NT2/D1 (cell line): Measurements from ENCODE around the gene RHBDL3.
"Not testable (repeated sequence)": the region's sequence is repeated elsewhere in the genome, so short reads cannot be mapped to it uniquely, and the experiment has no call there.

ENCODE experiments used
- DNase-seq: peaks from one replicate; pipeline ENCODE4 v3.0.0-alpha.2; 2011; ENCODE audit warnings: low read depth, low spot score
- H3K27me3 ChIP-seq: 2 replicates; pipeline ENCODE4 v1.6.0; 2011; ENCODE audit warnings: mild to moderate bottlenecking; ENCODE audit not compliant: insufficient read length, insufficient read depth
- H3K36me3 ChIP-seq: 2 replicates; pipeline ENCODE4 v1.6.1; 2011; ENCODE audit warnings: mild to moderate bottlenecking, low read length, mixed read lengths; ENCODE audit not compliant: insufficient read depth, insufficient read length
- H3K4me1 ChIP-seq: 2 replicates; pipeline ENCODE4 v1.5.1; 2011; ENCODE audit not compliant: insufficient read depth, insufficient read length
- H3K4me3 ChIP-seq: 2 replicates; pipeline ENCODE4 v1.5.1; 2011; ENCODE audit warnings: low read depth; ENCODE audit not compliant: insufficient read length
- H3K9ac ChIP-seq: 2 replicates; pipeline ENCODE4 v1.6.0; 2011; ENCODE audit warnings: low read depth; ENCODE audit not compliant: insufficient read length
- H3K9me3 ChIP-seq: 2 replicates; pipeline ENCODE4 v1.5.1; 2011; ENCODE audit warnings: mild to moderate bottlenecking, low read length; ENCODE audit not compliant: insufficient read depth
- SUZ12 ChIP-seq: IDR thresholded peaks from 2 replicates; pipeline ENCODE4 v1.6.1; 2011; ENCODE audit not compliant: insufficient read length, insufficient read depth; ENCODE audit errors: extremely low read depth
- YY1 ChIP-seq: IDR thresholded peaks from 2 replicates; pipeline ENCODE4 v1.6.1; 2011; ENCODE audit not compliant: insufficient read length, insufficient read depth
- ZNF274 ChIP-seq: IDR thresholded peaks from 2 replicates; pipeline ENCODE4 v1.6.1; 2011; ENCODE audit warnings: mild to moderate bottlenecking, low read depth, low read length

Gene RHBDL3

GRCh38 chr17:32305049-32305448 is 39.4 kb downstream of the RHBDL3 start:
- DNase-seq = no peak
- H3K27me3 ChIP-seq = no peaks in the 10 kb centered on the region
- H3K9me3 ChIP-seq = no peaks in the 10 kb centered on the region
- TF ChIP-seq YY1 (no peak), SUZ12 (no peak), ZNF274 (no peak)
- H3K36me3 ChIP-seq = no peaks in the 10 kb centered on the region
- H3K4me3 ChIP-seq = no peak overlapping the region
- H3K9ac ChIP-seq = no peak overlapping the region
- peaks cover 10% of the 10 kb centered on the region for H3K4me1 ChIP-seq

GRCh38 chr17:32307658-32308057 is 42.0 kb downstream of the RHBDL3 start:
- Histone ChIP-seq H3K27me3 (no peaks in the 10 kb centered on the region), H3K9ac (no peak overlapping the region), H3K9me3 (no peaks in the 10 kb centered on the region), H3K4me3 (no peak overlapping the region), H3K36me3 (no peaks in the 10 kb centered on the region), H3K4me1 (peaks cover 10% of the 10 kb centered on the region)
- DNase-seq = no peak
- TF ChIP-seq ZNF274 (no peak), SUZ12 (no peak), YY1 (no peak)

- Histone ChIP-seq H3K4me3 (no peak overlapping the region), H3K4me1 (peaks cover 3% of the 10 kb centered on the region), H3K9ac (no peak overlapping the region), H3K36me3 (no peaks in the 10 kb centered on the region), H3K27me3 (no peaks in the 10 kb centered on the region), H3K9me3 (no peaks in the 10 kb centered on the region)
- no peak for DNase-seq
- TF ChIP-seq SUZ12 (no peak), ZNF274 (no peak), YY1 (no peak)
These were observed 45.5 kb downstream of the RHBDL3 start for GRCh38 chr17:32311028-32311536.

GRCh38 chr17:32314636-32315035 is 49.0 kb downstream of the RHBDL3 start:
- H3K4me3 ChIP-seq = no peak overlapping the region
- no peak overlapping the region for H3K9ac ChIP-seq
- H3K9me3 ChIP-seq = no peaks in the 10 kb centered on the region
- no peak for DNase-seq
- H3K4me1 ChIP-seq = peaks cover 4% of the 10 kb centered on the region
- TF ChIP-seq SUZ12 (no peak), ZNF274 (no peak), YY1 (no peak)
- no peaks in the 10 kb centered on the region for H3K36me3 ChIP-seq
- H3K27me3 ChIP-seq = no peaks in the 10 kb centered on the region

GRCh38 chr17:32315171-32315570 is 49.5 kb downstream of the RHBDL3 start:
- Histone ChIP-seq H3K4me1 (peaks cover 4% of the 10 kb centered on the region), H3K27me3 (no peaks in the 10 kb centered on the region), H3K4me3 (no peak overlapping the region), H3K9ac (no peak overlapping the region), H3K9me3 (no peaks in the 10 kb centered on the region), H3K36me3 (no peaks in the 10 kb centered on the region)
- TF ChIP-seq YY1 (no peak), SUZ12 (no peak), ZNF274 (no peak)
- DNase-seq = no peak

- H3K9ac ChIP-seq, H3K27me3 ChIP-seq, H3K4me1 ChIP-seq, H3K4me3 ChIP-seq, H3K36me3 ChIP-seq, DNase-seq, H3K9me3 ChIP-seq: not testable (repeated sequence)
These were observed 51.0 kb downstream of the RHBDL3 start for GRCh38 chr17:32316653-32317052.

GRCh38 chr17:32317353-32317752 is 51.7 kb downstream of the RHBDL3 start:
- DNase-seq = no peak
- H3K36me3 ChIP-seq = no peaks in the 10 kb centered on the region

GRCh38 chr17:32318071-32318470 is 52.4 kb downstream of the RHBDL3 start:
- TF ChIP-seq ZNF274 = no peak
- no peaks in the 10 kb centered on the region for H3K36me3 ChIP-seq
- H3K4me3 ChIP-seq = no peak overlapping the region
- peaks cover 7% of the 10 kb centered on the region for H3K4me1 ChIP-seq
- H3K27me3 ChIP-seq = no peaks in the 10 kb centered on the region
- no peak for DNase-seq
- no peak overlapping the region for H3K9ac ChIP-seq
- no peaks in the 10 kb centered on the region for H3K9me3 ChIP-seq

More at GRCh38 chr17:32317353-32317752, 51.7 kb downstream of the RHBDL3 start:
- no peaks in the 10 kb centered on the region for H3K9me3 ChIP-seq
- H3K9ac ChIP-seq = no peak overlapping the region
- H3K4me1 ChIP-seq = peaks cover 4% of the 10 kb centered on the region
- no peaks in the 10 kb centered on the region for H3K27me3 ChIP-seq
- no peak for TF ChIP-seq SUZ12
- TF ChIP-seq YY1 = no peak
- no peak for TF ChIP-seq ZNF274
- H3K4me3 ChIP-seq = no peak overlapping the region
